ENCODE data around the gene NDUFV1. TPM values are rescaled to one million over a fixed set of nuclear protein-coding genes. Genes with fewer than 3 reads are reported as not detected.

The NDUFV1 gene
- total and polyA plus RNA-seq, 2 of the 4 experiments (the other 2 are of a cell fraction): 120 to 133 TPM

GRCh38 chr11:67651976-67652781 is 45.4 kb downstream of the NDUFV1 start:
- WGBS, 2 experiments (ENCODE audit: extremely low coverage in 2 of 2, insufficient read length in 1 of 2): no CpG with 5 or more reads among the region's 13 CpGs
- no peak overlapping the region for H2BK120ac ChIP-seq (ENCODE audit: low read depth, low read length)
- CTCF ChIA-PET: interaction anchor here (0.8 kb wide), 1 partner anchor 13 kb away, joined by 3 read pairs; no protein-coding TSS in a partner anchor

More at GRCh38 chr11:67651976-67652781, 45.4 kb downstream of the NDUFV1 start:
- 0 out of 2 replicates have a peak, but pooled peaks cover 4% of the 10 kb centered on the region for H4K20me1 ChIP-seq (ENCODE audit: insufficient read depth, low read length)
- H3K27me3 ChIP-seq (ENCODE audit: control insufficient read depth, insufficient read depth, low read length): peaks cover 10% of the 10 kb centered on the region
- in situ Hi-C loops (cut with MboI; ENCODE audit: low sequenced_read_pairs) (no loop called here), intact Hi-C loops (cut with micrococcal nuclease) (no loop called here), dilution Hi-C loops (cut with HindIII; ENCODE audit: low sequenced_read_pairs, unreplicated experiment) (no loop called here)
- no peak overlapping the region for H3K56ac ChIP-seq (ENCODE audit: extremely low read depth, insufficient read depth, low read length)
- H4K8ac ChIP-seq (ENCODE audit: low read depth in 2 of 2, low read length in 2 of 2): no peak overlapping the region
- no peak overlapping the region for H3K9ac ChIP-seq (ENCODE audit: low read depth, low read length)
- ATAC-seq (ENCODE audit: low read depth): no peak
- no peak overlapping the region for H3K27ac ChIP-seq (ENCODE audit: insufficient read depth, low read length)
- H2BK5ac ChIP-seq (ENCODE audit: low read depth, low read length, poor library complexity, severe bottlenecking): no peak overlapping the region
- no peak overlapping the region for H2AK9ac ChIP-seq (replicated peaks; ENCODE audit: low read depth, low read length, poor library complexity)
- no peak overlapping the region for H3K18ac ChIP-seq (ENCODE audit: low read depth, low read length)
- TF ChIP-seq USF2 (IDR thresholded peaks at IDR 0.05; ENCODE audit: low read depth, low read length) (no peak), MAZ (IDR thresholded peaks at IDR 0.05; ENCODE audit: borderline replicate concordance, low read depth, low read length) (no peak), RAD21 (IDR thresholded peaks at IDR 0.05; ENCODE audit: low read length) (no peak), POLR2A (IDR thresholded peaks at IDR 0.05; ENCODE audit: low read depth, low read length) (no peak), CTCF (conservative IDR thresholded peaks at IDR 0.05; ENCODE audit: low read depth, low read length) (no peak), RCOR1 (IDR thresholded peaks at IDR 0.05; ENCODE audit: insufficient replicate concordance, low read length) (no peak), CEBPB (IDR thresholded peaks at IDR 0.05; ENCODE audit: low read depth, low read length) (no peak), ELK1 (IDR thresholded peaks at IDR 0.05; ENCODE audit: borderline replicate concordance, low read depth, low read length) (no peak), SMC3 (IDR thresholded peaks at IDR 0.05; ENCODE audit: low read depth, low read length) (no peak), CHD1 (IDR thresholded peaks at IDR 0.05; ENCODE audit: low read depth, low read length) (no peak), NFE2L2 (IDR thresholded peaks at IDR 0.05; ENCODE audit: low read depth, low read length) (no peak), MAFK (IDR thresholded peaks at IDR 0.05; ENCODE audit: low read depth, low read length) (no peak), BHLHE40 (IDR thresholded peaks at IDR 0.05; ENCODE audit: low read depth, low read length) (no peak), MXI1 (IDR thresholded peaks at IDR 0.05; ENCODE audit: borderline replicate concordance, low read depth, low read length) (no peak), RFX5 (IDR thresholded peaks at IDR 0.05; ENCODE audit: low read depth, low read length) (no peak)
- peaks cover 3% of the 10 kb centered on the region for H3K9me3 ChIP-seq (ENCODE audit: control insufficient read depth, insufficient read depth, low read length)
- no peak overlapping the region for H4K5ac ChIP-seq (ENCODE audit: low read depth, low read length)
- H2BK15ac ChIP-seq (ENCODE audit: low read depth, low read length): no peak overlapping the region
- H3K4me2 ChIP-seq (ENCODE audit: low read depth, low read length): no peak overlapping the region
- H3K79me1 ChIP-seq (ENCODE audit: low read depth in 1 of 2, low read length in 2 of 2): no peaks in the 10 kb centered on the region
- no peak overlapping the region for H3K4me3 ChIP-seq (ENCODE audit: insufficient read depth, low read depth, low read length)
- H3K36me3 ChIP-seq (ENCODE audit: control insufficient read depth, insufficient read depth, low read length): no peaks in the 10 kb centered on the region
- no peak overlapping the region for H2AFZ ChIP-seq (replicated peaks; ENCODE audit: low read length, poor library complexity)
- BruUV-seq (replicated peaks): no TSS peak
- H3K23ac ChIP-seq (ENCODE audit: low read depth, low read length): no peak overlapping the region
- no peak overlapping the region for H3K4ac ChIP-seq (ENCODE audit: low read depth, low read length)
- no peak overlapping the region for H2BK20ac ChIP-seq (ENCODE audit: low read depth, low read length)
- H3K14ac ChIP-seq (replicated peaks; ENCODE audit: low read depth, low read length): no peak overlapping the region
- no peaks in the 10 kb centered on the region for H3K4me1 ChIP-seq (ENCODE audit: control insufficient read depth, insufficient read depth, low read length)
- no peak overlapping the region for H2AK5ac ChIP-seq (ENCODE audit: low read depth, low read length)
- POLR2A ChIA-PET (ENCODE audit: unreplicated experiment): no interaction called here
- H3K9me1 ChIP-seq (ENCODE audit: insufficient read depth, low read length): peaks cover 7% of the 10 kb centered on the region; the same call in 1 of the 2 replicates
- H4K91ac ChIP-seq (ENCODE audit: insufficient read depth, low read depth, low read length): no peak overlapping the region
- no peak for DNase-seq
